SU-DHL-6 (cell line): Measurements from ENCODE around the gene APOD.
"Not testable (repeated sequence)": the region's sequence is repeated elsewhere in the genome, so short reads cannot be mapped to it uniquely, and the experiment has no call there.

Experiments used
- EZH2phosphoT487 ChIP-seq: fragments of 200-600 bp; sonication (generic), shearing (Covaris generic); conservative IDR thresholded peaks from 2 replicates; pipeline ENCODE4 v1.6.1; 2018; ENCODE audit warnings: mild to moderate bottlenecking, antibody characterized with exemption, low read length, moderate library complexity, mixed read lengths
- TF ChIP-seq, protein P1 (sequence below): fragments of 200-600 bp; sonication (generic); IDR thresholded peaks from one replicate; pipeline ENCODE4 v1.5.1; 2017; ENCODE audit warnings: antibody characterized with exemption, mild to moderate bottlenecking, low read length, moderate library complexity; ENCODE audit not compliant: insufficient read depth, poor library complexity, severe bottlenecking

DNA sequence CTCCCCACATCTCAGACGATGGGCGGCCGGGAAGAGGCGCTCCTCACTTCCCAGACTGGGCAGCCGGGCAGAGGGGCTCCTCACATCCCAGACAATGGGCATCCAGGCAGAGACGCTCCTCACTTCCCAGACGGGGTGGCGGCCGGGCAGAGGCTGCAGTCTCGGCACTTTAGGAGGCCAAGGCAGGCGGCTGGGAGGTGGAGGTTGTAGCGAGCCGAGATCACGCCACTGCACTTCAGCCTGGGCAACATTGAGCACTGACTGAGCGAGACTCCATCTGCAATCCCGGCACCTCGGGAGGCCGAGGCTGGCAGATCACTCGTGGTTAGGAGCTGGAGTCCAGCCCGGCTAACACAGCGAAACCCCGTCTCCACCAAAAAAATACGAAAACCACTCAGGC is 16.2 kb upstream of the APOD start:
- TF ChIP-seq, protein P1, sequence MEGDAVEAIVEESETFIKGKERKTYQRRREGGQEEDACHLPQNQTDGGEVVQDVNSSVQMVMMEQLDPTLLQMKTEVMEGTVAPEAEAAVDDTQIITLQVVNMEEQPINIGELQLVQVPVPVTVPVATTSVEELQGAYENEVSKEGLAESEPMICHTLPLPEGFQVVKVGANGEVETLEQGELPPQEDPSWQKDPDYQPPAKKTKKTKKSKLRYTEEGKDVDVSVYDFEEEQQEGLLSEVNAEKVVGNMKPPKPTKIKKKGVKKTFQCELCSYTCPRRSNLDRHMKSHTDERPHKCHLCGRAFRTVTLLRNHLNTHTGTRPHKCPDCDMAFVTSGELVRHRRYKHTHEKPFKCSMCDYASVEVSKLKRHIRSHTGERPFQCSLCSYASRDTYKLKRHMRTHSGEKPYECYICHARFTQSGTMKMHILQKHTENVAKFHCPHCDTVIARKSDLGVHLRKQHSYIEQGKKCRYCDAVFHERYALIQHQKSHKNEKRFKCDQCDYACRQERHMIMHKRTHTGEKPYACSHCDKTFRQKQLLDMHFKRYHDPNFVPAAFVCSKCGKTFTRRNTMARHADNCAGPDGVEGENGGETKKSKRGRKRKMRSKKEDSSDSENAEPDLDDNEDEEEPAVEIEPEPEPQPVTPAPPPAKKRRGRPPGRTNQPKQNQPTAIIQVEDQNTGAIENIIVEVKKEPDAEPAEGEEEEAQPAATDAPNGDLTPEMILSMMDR: not testable (repeated sequence)
- not testable (repeated sequence) for TF ChIP-seq EZH2phosphoT487
